HAP-1 (cell line): Measurements from ENCODE around the gene PROM2.

Source experiments
- DNase-seq, 2 experiments: peaks; one replicate each; pipeline ENCODE4 v3.0.0-alpha.2; 2016 to 2020; ENCODE audit warnings: low spot score in 2 of 2
- H3K27me3 ChIP-seq: fragments of 250-450 bp; sonication (Bioruptor Pico); 2 replicates; pipeline ENCODE4 v1.5.1; 2020; ENCODE audit warnings: low read depth, mild to moderate bottlenecking, moderate library complexity
- H3K36me3 ChIP-seq: fragments of 250-450 bp; sonication (Bioruptor Pico); replicated peaks from 2 replicates; pipeline ENCODE4 v1.5.1; 2020; ENCODE audit warnings: mild to moderate bottlenecking
- H3K4me1 ChIP-seq: fragments of 250-450 bp; sonication (Bioruptor Pico); 2 replicates; pipeline ENCODE4 v1.5.1; 2020; ENCODE audit warnings: mild to moderate bottlenecking
- H3K4me3 ChIP-seq: fragments of 250-450 bp; sonication (Bioruptor Pico); 2 replicates; pipeline ENCODE4 v1.5.1; 2020; ENCODE audit warnings: mild to moderate bottlenecking, moderate library complexity
- H3K9me3 ChIP-seq: fragments of 250-450 bp; sonication (Bioruptor Pico); 2 replicates; pipeline ENCODE4 v1.5.1; 2020; ENCODE audit warnings: mild to moderate bottlenecking, moderate library complexity
- in situ Hi-C: fragments of 300-500 bp; cut with MboI; formaldehyde crosslinking; loops from 3 replicates; pipeline ENCODE4 v1.14.3; 2020; ENCODE audit warnings: low sequenced_read_pairs, inconsistent platforms, mixed read lengths

Gene PROM2

GRCh38 chr2:95284886-95285541 lies 10.8 kb downstream of the PROM2 start:
- Histone ChIP-seq H3K36me3 (no peaks in the 10 kb centered on the region), H3K4me1 (no peaks in the 10 kb centered on the region), H3K9me3 (no peaks in the 10 kb centered on the region), H3K4me3 (no peak overlapping the region), H3K27me3 (no peaks in the 10 kb centered on the region)
- in situ Hi-C loops = no loop called here
- no peak for DNase-seq

GRCh38 chr2:95285542-95285932 lies 11.3 kb downstream of the PROM2 start:
- Histone ChIP-seq H3K36me3 (no peaks in the 10 kb centered on the region), H3K27me3 (no peaks in the 10 kb centered on the region), H3K4me3 (no peak overlapping the region), H3K4me1 (no peaks in the 10 kb centered on the region), H3K9me3 (no peaks in the 10 kb centered on the region)
- DNase-seq = no peak
- in situ Hi-C loops = no loop called here

- in situ Hi-C loops = no loop called here
- no peaks in the 10 kb centered on the region for H3K27me3 ChIP-seq
- no peaks in the 10 kb centered on the region for H3K9me3 ChIP-seq
- H3K4me3 ChIP-seq = no peak overlapping the region
- no peaks in the 10 kb centered on the region for H3K4me1 ChIP-seq
- DNase-seq = no peak
- H3K36me3 ChIP-seq = no peaks in the 10 kb centered on the region
Observed at GRCh38 chr2:95287336-95287735, 13.1 kb downstream of the PROM2 start.

- DNase-seq = no peak
- Histone ChIP-seq H3K27me3 (no peaks in the 10 kb centered on the region), H3K36me3 (no peaks in the 10 kb centered on the region), H3K9me3 (no peaks in the 10 kb centered on the region), H3K4me1 (no peaks in the 10 kb centered on the region), H3K4me3 (no peak overlapping the region)
- in situ Hi-C loops = no loop called here
Observed at GRCh38 chr2:95287806-95288205, 13.6 kb downstream of the PROM2 start.

- Histone ChIP-seq H3K36me3 (no peaks in the 10 kb centered on the region), H3K9me3 (no peaks in the 10 kb centered on the region), H3K4me3 (no peak overlapping the region), H3K4me1 (no peaks in the 10 kb centered on the region), H3K27me3 (no peaks in the 10 kb centered on the region)
- in situ Hi-C loops = no loop called here
- no peak for DNase-seq
Observed at GRCh38 chr2:95289253-95289652, 15.0 kb downstream of the PROM2 start.

- H3K36me3 ChIP-seq = no peaks in the 10 kb centered on the region
- in situ Hi-C loops = no loop called here
- H3K27me3 ChIP-seq = no peaks in the 10 kb centered on the region
- no peaks in the 10 kb centered on the region for H3K4me1 ChIP-seq
- DNase-seq = no peak
- no peaks in the 10 kb centered on the region for H3K9me3 ChIP-seq
- H3K4me3 ChIP-seq = no peak overlapping the region
Observed at GRCh38 chr2:95291222-95291621, 17.0 kb downstream of the PROM2 start.

GRCh38 chr2:95292623-95293260 lies 18.5 kb downstream of the PROM2 start:
- in situ Hi-C loops = no loop called here

GRCh38 chr2:95294579-95295250 lies 20.5 kb downstream of the PROM2 start:
- in situ Hi-C loops = no loop called here
- no peaks in the 10 kb centered on the region for H3K9me3 ChIP-seq

More at GRCh38 chr2:95292623-95293260, 18.5 kb downstream of the PROM2 start:
- Histone ChIP-seq H3K4me3 (no peak overlapping the region), H3K36me3 (no peaks in the 10 kb centered on the region), H3K9me3 (no peaks in the 10 kb centered on the region), H3K4me1 (no peaks in the 10 kb centered on the region), H3K27me3 (no peaks in the 10 kb centered on the region)
- DNase-seq = no peak

GRCh38 chr2:95295376-95295775 lies 21.1 kb downstream of the PROM2 start:
- Histone ChIP-seq H3K4me3 (no peak overlapping the region), H3K4me1 (no peaks in the 10 kb centered on the region), H3K36me3 (no peaks in the 10 kb centered on the region), H3K27me3 (no peaks in the 10 kb centered on the region; the same call in 1 of the 2 replicates), H3K9me3 (no peaks in the 10 kb centered on the region)
- in situ Hi-C loops = no loop called here
- no peak for DNase-seq

More at GRCh38 chr2:95294579-95295250, 20.5 kb downstream of the PROM2 start:
- Histone ChIP-seq H3K27me3 (no peaks in the 10 kb centered on the region; the same call in 1 of the 2 replicates), H3K36me3 (no peaks in the 10 kb centered on the region), H3K4me1 (no peaks in the 10 kb centered on the region), H3K4me3 (no peak overlapping the region)
- no peak for DNase-seq

- no peak for DNase-seq
- no peaks in the 10 kb centered on the region for H3K36me3 ChIP-seq
- in situ Hi-C loops = no loop called here
- no peaks in the 10 kb centered on the region; the same call in 1 of the 2 replicates for H3K27me3 ChIP-seq
- H3K9me3 ChIP-seq = no peaks in the 10 kb centered on the region
- H3K4me1 ChIP-seq = no peaks in the 10 kb centered on the region
- no peak overlapping the region for H3K4me3 ChIP-seq
Observed at GRCh38 chr2:95296011-95296410, 21.8 kb downstream of the PROM2 start.

- in situ Hi-C loops = no loop called here
- H3K4me1 ChIP-seq = no peaks in the 10 kb centered on the region
- no peaks in the 10 kb centered on the region for H3K9me3 ChIP-seq
- no peak within 1 kb of the TSS for H3K4me3 ChIP-seq
- no peak for DNase-seq
- no peaks in the 10 kb centered on the region for H3K36me3 ChIP-seq
- no peaks in the 10 kb centered on the region; the same call in 1 of the 2 replicates for H3K27me3 ChIP-seq
Observed at GRCh38 chr2:95296880-95297487, 22.7 kb downstream of the PROM2 start, which contains the start of gene KCNIP3. KCNIP3 (plus strand) TSS chr2:95297347; CDS start chr2:95297439, 92 bp downstream.

- Histone ChIP-seq H3K4me1 (no peaks in the 10 kb centered on the region), H3K4me3 (no peak overlapping the region)
- DNase-seq = no peak
Observed at GRCh38 chr2:95297639-95298395, 23.6 kb downstream of the PROM2 start.

GRCh38 chr2:95298486-95299111 lies 24.4 kb downstream of the PROM2 start:
- no peaks in the 10 kb centered on the region for H3K36me3 ChIP-seq
- in situ Hi-C loops = no loop called here
- H3K9me3 ChIP-seq = no peaks in the 10 kb centered on the region
- no peak overlapping the region for H3K4me3 ChIP-seq
- H3K27me3 ChIP-seq = no peaks in the 10 kb centered on the region; the same call in 1 of the 2 replicates
- H3K4me1 ChIP-seq = no peaks in the 10 kb centered on the region
- no peak for DNase-seq

More at GRCh38 chr2:95297639-95298395, 23.6 kb downstream of the PROM2 start:
- no peaks in the 10 kb centered on the region; the same call in 1 of the 2 replicates for H3K27me3 ChIP-seq
- H3K36me3 ChIP-seq = no peaks in the 10 kb centered on the region
- H3K9me3 ChIP-seq = no peaks in the 10 kb centered on the region
- in situ Hi-C loops = no loop called here
